Ishikawa (cell line): ENCODE measurements around the gene ADCY5.

Source experiments
- EP300 ChIP-seq: IDR thresholded peaks from 2 replicates; pipeline ENCODE4 v1.6.1; 2012; ENCODE audit warnings: borderline replicate concordance
- FOXM1 ChIP-seq: IDR thresholded peaks from 2 replicates; pipeline ENCODE4 v1.6.1; 2012; ENCODE audit warnings: low read depth, borderline replicate concordance
- TAF1 ChIP-seq: IDR thresholded peaks from 2 replicates; pipeline ENCODE4 v1.6.1; 2012; ENCODE audit warnings: low read depth, mild to moderate bottlenecking

GRCh38 chr3:123302961-123303360 lies 145.9 kb downstream of the ADCY5 start:
- no peak for TF ChIP-seq EP300
- no peak for TF ChIP-seq FOXM1
- TF ChIP-seq TAF1 = no peak
